ENCODE data around the gene CD300C.
"Not testable (repeated sequence)": the region's sequence is repeated elsewhere in the genome, so short reads cannot be mapped to it uniquely, and the experiment has no call there.

Gene CD300C

GRCh38 chr17:74530831-74531150, 15.1 kb downstream of the CD300C start:
- DNase-seq = no peak

GRCh38 chr17:74529243-74529642, 16.7 kb downstream of the CD300C start:
- DNase-seq = no peak

- DNase-seq = peak; percentile 75
These were observed 17.3 kb downstream of the CD300C start for GRCh38 chr17:74528491-74529199.

- DNase-seq = no peak
These were observed 18.2 kb downstream of the CD300C start for GRCh38 chr17:74527756-74528155.

- DNase-seq = no peak
These were observed 18.8 kb downstream of the CD300C start for GRCh38 chr17:74527081-74527480.

- DNase-seq = no peak
These were observed 19.2 kb downstream of the CD300C start for GRCh38 chr17:74526681-74527080.

GRCh38 chr17:74525781-74526288, 20.1 kb downstream of the CD300C start:
- no peak for DNase-seq

GRCh38 chr17:74525465-74525725, 20.5 kb downstream of the CD300C start:
- DNase-seq = no peak

GRCh38 chr17:74524653-74525464, 21.1 kb downstream of the CD300C start:
- no peak for DNase-seq

- no peak for DNase-seq
These were observed 22.6 kb downstream of the CD300C start for GRCh38 chr17:74523308-74523707.

- DNase-seq = no peak
These were observed 23.4 kb downstream of the CD300C start for GRCh38 chr17:74522381-74523105.

GRCh38 chr17:74521701-74522201, 24.2 kb downstream of the CD300C start:
- peak; percentile 60 for DNase-seq

- DNase-seq = peak; percentile 59
These were observed 25.0 kb downstream of the CD300C start for GRCh38 chr17:74520790-74521480.

GRCh38 chr17:74520016-74520434, 25.9 kb downstream of the CD300C start:
- peak; percentile 60 for DNase-seq

GRCh38 chr17:74518413-74518981, 27.4 kb downstream of the CD300C start:
- not testable (repeated sequence) for DNase-seq

GRCh38 chr17:74516561-74517328, 29.2 kb downstream of the CD300C start:
- DNase-seq = no peak

- no peak for DNase-seq
These were observed 30.0 kb downstream of the CD300C start for GRCh38 chr17:74515941-74516340.

GRCh38 chr17:74514632-74515334, 31.1 kb downstream of the CD300C start:
- DNase-seq = no peak

- peak; percentile 46 for DNase-seq
These were observed 31.8 kb downstream of the CD300C start for GRCh38 chr17:74513987-74514631.

GRCh38 chr17:74512624-74513091, 33.3 kb downstream of the CD300C start:
- peak; percentile 77 for DNase-seq

All from CD4-positive, alpha-beta T cell treated with Interleukin-15 for 1 hour (primary cell).